Activated CD8-positive, alpha-beta T cell treated with anti-CD3 and anti-CD28 coated beads for 36 hours (primary cell): ENCODE measurements around the gene CHD9. TPM values are rescaled to one million over a fixed set of nuclear protein-coding genes. Genes with fewer than 3 reads are reported as not detected.
A peak's percentile ranks its signal among the peaks of the same experiment; 100 is the strongest.

Source experiments
- ATAC-seq: fragments of 200-7000 bp; cut with Tn5 transposase; one replicate; pipeline ENCODE4 v1.10.0; 2021; ENCODE audit warnings: mild to moderate bottlenecking, moderate library complexity
- CTCF ChIA-PET: fragments of 350-600 bp; sonication (Branson Sonifier 250); formaldehyde crosslinking; loops from one replicate; lab custom pipeline; 2021; ENCODE audit warnings: antibody characterized with exemption; lab: Charles Lee
- POLR2A ChIA-PET: fragments of 350-600 bp; sonication (Branson Sonifier 250); formaldehyde crosslinking; loops from one replicate; lab custom pipeline; 2021; ENCODE audit warnings: antibody characterized with exemption; lab: Charles Lee
- DNase-seq: peaks from one replicate; pipeline ENCODE4 v3.0.0-alpha.2; 2020
- H3K27ac Mint-ChIP-seq: one replicate; pipeline ENCODE4 v1.8.0; 2021; ENCODE audit warnings: mild to moderate bottlenecking, mixed read lengths
- H3K27me3 Mint-ChIP-seq: one replicate; pipeline ENCODE4 v1.8.0; 2021; ENCODE audit warnings: mixed read lengths
- H3K36me3 Mint-ChIP-seq: one replicate; pipeline ENCODE4 v1.8.0; 2021; ENCODE audit warnings: low read depth, mixed read lengths
- H3K4me1 Mint-ChIP-seq: one replicate; pipeline ENCODE4 v1.8.0; 2021; ENCODE audit warnings: low read depth, mixed read lengths
- H3K4me3 Mint-ChIP-seq: one replicate; pipeline ENCODE4 v1.8.0; 2021; ENCODE audit warnings: mild to moderate bottlenecking, moderate library complexity, mixed read lengths
- H3K9me3 Mint-ChIP-seq: one replicate; pipeline ENCODE4 v1.8.0; 2021; ENCODE audit warnings: mixed read lengths
- intact Hi-C: fragments of 100-400 bp; cut with micrococcal nuclease; formaldehyde crosslinking; loops from one replicate; pipeline ENCODE4 v1.10.0; 2022
- total RNA-seq, 2 experiments: library from RNA; stranded (reverse); gene quantifications; one replicate each; pipeline ENCODE4 v1.2.3, GENCODE V29; 2021
- TF ChIP-seq, protein P1 (sequence below): fragments of 200-600 bp; IDR thresholded peaks from one replicate; pipeline ENCODE4 v1.8.0; 2022; ENCODE audit warnings: antibody characterized with exemption, mild to moderate bottlenecking

The CHD9 gene
- total RNA-seq, 2 experiments from 2014 or later, result 13.8 to 16.3 TPM

DNA sequence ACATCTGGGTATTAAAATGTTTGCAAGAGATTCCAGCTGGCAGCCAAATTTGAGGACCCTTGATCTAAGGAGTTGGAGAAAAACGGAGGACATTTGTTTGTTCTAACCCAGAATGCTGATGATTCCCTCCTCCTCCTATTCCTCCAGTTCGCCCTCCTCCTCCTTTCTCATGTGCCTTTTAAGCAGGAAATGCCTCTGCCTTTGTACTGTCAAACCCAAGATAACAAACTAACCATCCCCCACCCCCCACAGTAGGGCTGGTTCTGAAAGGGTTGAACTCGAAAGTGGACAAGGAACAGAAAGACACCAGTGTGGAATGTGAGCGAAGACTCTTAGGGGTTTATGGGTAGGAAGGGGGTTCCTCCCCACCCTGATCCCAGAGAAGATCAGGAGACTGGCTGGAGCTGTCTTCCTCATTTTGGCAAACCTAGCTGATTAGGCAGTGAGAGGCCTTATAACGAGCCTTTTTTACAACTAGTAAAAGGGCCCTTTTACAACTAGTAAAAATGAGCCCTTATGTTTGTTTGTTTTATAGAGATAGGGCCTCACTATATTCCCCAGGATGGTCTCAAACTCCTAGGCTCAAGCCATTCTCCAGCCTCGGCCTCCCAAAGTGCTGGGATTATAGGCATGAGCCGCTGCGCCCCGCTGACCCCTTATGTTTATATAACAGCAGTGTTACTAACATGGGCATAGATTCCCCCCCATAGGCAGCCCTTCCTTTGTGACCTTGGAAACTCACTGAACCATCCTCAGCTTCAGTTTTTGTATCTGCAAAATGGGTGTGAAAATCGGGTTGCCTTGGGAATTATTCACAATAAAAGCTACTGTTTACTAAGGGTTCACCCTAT is 975 bp downstream of the CHD9 start:
- Mint-ChIP-seq H3K4me3 (peak overlapping the region; percentile 82), H3K9me3 (no peaks in the 10 kb centered on the region), H3K36me3 (no peaks in the 10 kb centered on the region), H3K27me3 (peaks cover 1% of the 10 kb centered on the region), H3K27ac (peak overlapping the region; percentile 87), H3K4me1 (peaks cover 26% of the 10 kb centered on the region)
- CTCF ChIA-PET, result interaction anchor here (0.7 to 3.3 kb wide), 47 partner anchors 10 to 401 kb away, joined by 3 to 35 read pairs (median 4); no protein-coding TSS in a partner anchor
- POLR2A ChIA-PET, result interaction anchor here (0.6 to 2.1 kb wide), 3 partner anchors 12 to 154 kb away, joined by 3 to 4 read pairs (median 3); no protein-coding TSS in a partner anchor
- TF ChIP-seq, protein P1, sequence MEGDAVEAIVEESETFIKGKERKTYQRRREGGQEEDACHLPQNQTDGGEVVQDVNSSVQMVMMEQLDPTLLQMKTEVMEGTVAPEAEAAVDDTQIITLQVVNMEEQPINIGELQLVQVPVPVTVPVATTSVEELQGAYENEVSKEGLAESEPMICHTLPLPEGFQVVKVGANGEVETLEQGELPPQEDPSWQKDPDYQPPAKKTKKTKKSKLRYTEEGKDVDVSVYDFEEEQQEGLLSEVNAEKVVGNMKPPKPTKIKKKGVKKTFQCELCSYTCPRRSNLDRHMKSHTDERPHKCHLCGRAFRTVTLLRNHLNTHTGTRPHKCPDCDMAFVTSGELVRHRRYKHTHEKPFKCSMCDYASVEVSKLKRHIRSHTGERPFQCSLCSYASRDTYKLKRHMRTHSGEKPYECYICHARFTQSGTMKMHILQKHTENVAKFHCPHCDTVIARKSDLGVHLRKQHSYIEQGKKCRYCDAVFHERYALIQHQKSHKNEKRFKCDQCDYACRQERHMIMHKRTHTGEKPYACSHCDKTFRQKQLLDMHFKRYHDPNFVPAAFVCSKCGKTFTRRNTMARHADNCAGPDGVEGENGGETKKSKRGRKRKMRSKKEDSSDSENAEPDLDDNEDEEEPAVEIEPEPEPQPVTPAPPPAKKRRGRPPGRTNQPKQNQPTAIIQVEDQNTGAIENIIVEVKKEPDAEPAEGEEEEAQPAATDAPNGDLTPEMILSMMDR, result no peak
- ATAC-seq, result no peak
- intact Hi-C loops, result loop anchor here (5.0 to 10.0 kb wide), 3 partner anchors 77 to 449 kb away; partner anchors contain the start of gene AKTIP
- peak; percentile 18 for DNase-seq

DNA sequence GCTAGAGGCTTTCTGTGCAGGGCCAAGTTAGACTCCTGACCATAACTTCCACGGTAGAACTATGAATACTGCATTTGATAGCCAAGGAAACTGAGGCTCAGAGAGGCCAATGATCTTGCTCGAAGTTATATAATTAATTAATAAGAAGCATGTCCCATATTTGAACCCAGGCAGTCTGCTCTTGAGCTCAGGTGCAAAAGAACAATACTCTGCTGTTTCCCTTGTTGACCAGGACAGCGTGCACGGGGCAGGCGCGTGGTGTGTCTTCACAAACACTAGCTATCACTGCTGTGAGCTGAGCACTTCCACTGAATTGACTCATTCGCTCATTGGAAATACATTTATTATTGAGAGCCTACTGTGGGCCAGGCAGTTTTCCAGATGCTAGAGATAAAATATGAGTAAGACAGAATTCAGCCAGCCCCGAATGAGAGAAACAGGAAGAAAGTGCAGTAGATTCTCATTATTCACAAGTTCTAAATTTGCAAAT is 1.6 kb downstream of the CHD9 start:
- DNase-seq, result no peak
- TF ChIP-seq, protein P1, result no peak
- ATAC-seq, result no peak
- H3K27me3 Mint-ChIP-seq, result peaks cover 1% of the 10 kb centered on the region
- ChIA-PET CTCF (interaction anchor here (1.9 to 3.3 kb wide), 5 partner anchors 51 to 151 kb away, joined by 7 to 35 read pairs (median 17); no protein-coding TSS in a partner anchor), POLR2A (interaction anchor here (0.6 kb wide), 1 partner anchor 154 kb away, joined by 3 read pairs; no protein-coding TSS in a partner anchor)
- intact Hi-C loops, result loop anchor here (5.0 to 10.0 kb wide), 3 partner anchors 76 to 448 kb away; partner anchors contain the start of gene AKTIP
- no peak overlapping the region for H3K4me3 Mint-ChIP-seq
- H3K9me3 Mint-ChIP-seq, result no peaks in the 10 kb centered on the region
- H3K27ac Mint-ChIP-seq, result no peak overlapping the region
- H3K36me3 Mint-ChIP-seq, result no peaks in the 10 kb centered on the region
- peaks cover 31% of the 10 kb centered on the region for H3K4me1 Mint-ChIP-seq

DNA sequence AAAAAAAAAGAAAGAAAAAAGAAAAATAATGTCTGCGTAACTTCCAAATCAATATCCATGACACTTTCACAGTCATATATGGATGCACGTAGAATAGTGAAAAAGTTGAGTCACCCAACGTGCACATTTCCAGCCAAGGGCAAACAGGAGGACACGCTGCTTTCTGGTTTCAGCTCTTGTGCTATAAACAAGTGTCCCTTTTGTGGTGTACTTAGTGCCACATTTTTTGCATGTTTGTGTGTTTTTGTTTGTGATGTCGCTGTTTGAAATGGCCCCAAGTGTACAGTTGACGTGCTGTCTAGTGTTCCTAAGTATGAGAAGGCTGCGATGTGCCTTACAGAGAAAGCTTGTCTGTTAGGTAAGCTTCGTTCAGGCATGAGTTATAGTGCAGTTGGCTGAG is 2.9 kb downstream of the CHD9 start:
- peaks cover 34% of the 10 kb centered on the region for H3K4me1 Mint-ChIP-seq
- ChIA-PET POLR2A (no interaction called here), CTCF (no interaction called here)
- H3K27ac Mint-ChIP-seq, result no peak overlapping the region
- H3K36me3 Mint-ChIP-seq, result peaks cover 2% of the 10 kb centered on the region
- ATAC-seq, result no peak
- H3K4me3 Mint-ChIP-seq, result no peak overlapping the region
- TF ChIP-seq, protein P1, result no peak
- no peaks in the 10 kb centered on the region for H3K9me3 Mint-ChIP-seq
- intact Hi-C loops, result loop anchor here (5.0 to 10.0 kb wide), 3 partner anchors 75 to 447 kb away; partner anchors contain the start of gene AKTIP
- peaks cover 1% of the 10 kb centered on the region for H3K27me3 Mint-ChIP-seq
- no peak for DNase-seq

DNA sequence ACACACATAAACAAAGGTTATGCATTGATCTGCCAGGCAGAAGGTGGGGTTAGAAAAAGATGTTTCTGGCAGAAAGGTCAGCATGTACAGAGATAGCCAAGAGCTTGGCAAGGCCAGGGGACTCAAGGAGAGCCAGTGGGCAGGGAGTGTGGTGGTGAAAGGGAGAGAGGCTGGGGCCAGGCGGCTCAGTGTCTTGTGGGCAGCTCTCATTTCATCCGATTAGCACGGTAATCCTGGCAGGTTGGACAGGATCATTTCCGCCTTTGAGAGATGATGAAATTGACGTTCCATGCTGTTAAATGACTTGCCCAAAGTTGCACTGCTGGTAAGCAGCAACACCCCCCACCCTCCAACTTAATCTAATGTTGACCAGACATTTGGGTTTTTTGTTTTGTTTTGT is 3.6 kb downstream of the CHD9 start:
- no peak for ATAC-seq
- DNase-seq, result no peak
- TF ChIP-seq, protein P1, result no peak
- H3K4me1 Mint-ChIP-seq, result peaks cover 28% of the 10 kb centered on the region
- no peaks in the 10 kb centered on the region for H3K27me3 Mint-ChIP-seq
- no peak overlapping the region for H3K27ac Mint-ChIP-seq
- no peaks in the 10 kb centered on the region for H3K9me3 Mint-ChIP-seq
- intact Hi-C loops, result loop anchor here (5.0 to 10.0 kb wide), 3 partner anchors 74 to 446 kb away; partner anchors contain the start of gene AKTIP
- CTCF ChIA-PET, result no interaction called here
- H3K4me3 Mint-ChIP-seq, result no peak overlapping the region
- peaks cover 2% of the 10 kb centered on the region for H3K36me3 Mint-ChIP-seq
- POLR2A ChIA-PET, result interaction anchor here (0.8 kb wide), 1 partner anchor 441 kb away, joined by 3 read pairs; no protein-coding TSS in a partner anchor
